Activated CD8-positive, alpha-beta memory T cell treated with anti-CD3 and anti-CD28 coated beads, Interleukin-2, amount 50 U/mL, for 4 hours (primary cell): ENCODE measurements around the gene ABL1.

Source experiments
- DNase-seq: peaks from one replicate; pipeline ENCODE4 v3.0.0-alpha.2; 2020

The ABL1 gene

GRCh38 chr9:130893341-130894101 is 58.5 kb downstream of the ABL1 start:
- DNase-seq = no peak

- DNase-seq = no peak
Measured at GRCh38 chr9:130894546-130894945, 59.5 kb downstream of the ABL1 start.

- DNase-seq = no peak
Measured at GRCh38 chr9:130895038-130895437, 60.0 kb downstream of the ABL1 start.

- no peak for DNase-seq
Measured at GRCh38 chr9:130895481-130896232, 60.6 kb downstream of the ABL1 start.

GRCh38 chr9:130896233-130897014 is 61.4 kb downstream of the ABL1 start, which contains the start of gene QRFP:
QRFP (minus strand) TSS chr9:130896812; CDS start chr9:130893838, 2,974 bp downstream.
- DNase-seq = no peak

GRCh38 chr9:130897105-130897751 is 62.2 kb downstream of the ABL1 start:
- DNase-seq = no peak

GRCh38 chr9:130897848-130898551 is 62.9 kb downstream of the ABL1 start:
- DNase-seq = no peak

GRCh38 chr9:130898552-130898852 is 63.4 kb downstream of the ABL1 start:
- no peak for DNase-seq

GRCh38 chr9:130899051-130899748 is 64.1 kb downstream of the ABL1 start:
- no peak for DNase-seq

- no peak for DNase-seq
Measured at GRCh38 chr9:130900701-130901497, 65.8 kb downstream of the ABL1 start.

GRCh38 chr9:130901498-130902203 is 66.6 kb downstream of the ABL1 start:
- no peak for DNase-seq

- no peak for DNase-seq
Measured at GRCh38 chr9:130902204-130903185, 67.4 kb downstream of the ABL1 start.

GRCh38 chr9:130903194-130904069 is 68.4 kb downstream of the ABL1 start:
- DNase-seq = no peak

- DNase-seq = no peak
Measured at GRCh38 chr9:130904070-130905044, 69.3 kb downstream of the ABL1 start.

GRCh38 chr9:130905125-130905901 is 70.3 kb downstream of the ABL1 start:
- DNase-seq = no peak
